GM12878 (cell line): ENCODE measurements around the gene TAGLN. TPM values are rescaled to one million over a fixed set of nuclear protein-coding genes. Genes with fewer than 3 reads are reported as not detected.

Experiments
- ATAC-seq: fragments of 200-7000 bp; cut with Tn5 transposase; 3 replicates; pipeline ENCODE4 v1.9.1; 2020; ENCODE audit warnings: mild to moderate bottlenecking, moderate library complexity
- BruUV-seq: library from RNA; stranded (reverse); fragments of 400-500 nt; replicated peaks from 2 replicates; lab custom pipeline; 2021; lab: Mats Ljungman, UMichigan
- CTCF ChIA-PET: fragments of 300-600 bp; sonication (Branson Sonifier 250); formaldehyde crosslinking; extraction: SDS; loops from one replicate; lab custom pipeline; 2021; ENCODE audit warnings: inconsistent platforms; lab: Yijun Ruan, JAX
- POLR2A ChIA-PET: fragments of 350-600 bp; formaldehyde crosslinking; extraction: SDS; loops from one replicate; lab custom pipeline; 2021; ENCODE audit warnings: inconsistent platforms; lab: Charles Lee
- RAD21 ChIA-PET: fragments of 300-600 bp; sonication (Branson Sonifier 250); formaldehyde crosslinking; loops from one replicate; lab custom pipeline; 2023; ENCODE audit warnings: antibody characterized with exemption; ENCODE audit not compliant: unreplicated experiment; lab: Charles Lee
- SMC1A ChIA-PET: fragments of 300-600 bp; sonication (Branson Sonifier 250); formaldehyde crosslinking; loops from one replicate; lab custom pipeline; 2023; ENCODE audit not compliant: unreplicated experiment, uncharacterized antibody; lab: Charles Lee
- DNase-seq: peaks from one replicate; pipeline ENCODE4 v3.0.0-alpha.2; 2011; ENCODE audit warnings: low read depth, low spot score
- FAIRE-seq: peaks from 3 replicates; lab custom pipeline; 2011; peaks lifted over from hg19 to GRCh38; lab: Jason Lieb, UNC
- H2AFZ ChIP-seq: 2 replicates; pipeline ENCODE4 v1.6.0; 2011; ENCODE audit warnings: low read depth, low read length, control low read depth; ENCODE audit not compliant: control insufficient read depth
- H3K27ac ChIP-seq: 2 replicates; pipeline ENCODE4 v1.5.1; 2011; ENCODE audit warnings: control low read depth; ENCODE audit not compliant: control insufficient read depth, insufficient read depth
- H3K27me3 ChIP-seq, 2 experiments: replicated peaks in 1 of 2; 2 replicates each; pipeline versions ENCODE4 v1.6.0 to v1.6.1; 2011; ENCODE audit warnings: low read length in 1 of 2; ENCODE audit not compliant: control insufficient read depth in 2 of 2, insufficient read depth in 2 of 2
- H3K36me3 ChIP-seq, 2 experiments: 2 replicates each; pipeline ENCODE4 v1.5.1; 2011; ENCODE audit warnings: low read length in 1 of 2; ENCODE audit not compliant: control insufficient read depth in 2 of 2, insufficient read depth in 2 of 2
- H3K4me1 ChIP-seq: 2 replicates; pipeline ENCODE4 v1.6.1; 2011; ENCODE audit warnings: mild to moderate bottlenecking, low read length, moderate library complexity, mixed read lengths; ENCODE audit not compliant: control insufficient read depth, insufficient read depth
- H3K4me2 ChIP-seq: 2 replicates; pipeline ENCODE4 v1.6.0; 2011; ENCODE audit warnings: control low read depth; ENCODE audit not compliant: control insufficient read depth, insufficient read depth
- H3K4me3 ChIP-seq: fragments of 200-600 bp; sonication (generic); 2 replicates; pipeline ENCODE4 v1.5.1; 2016
- H3K79me2 ChIP-seq: 2 replicates; pipeline ENCODE4 v1.6.0; 2011; ENCODE audit warnings: low read length; ENCODE audit not compliant: control insufficient read depth, insufficient read depth
- H3K9ac ChIP-seq: 2 replicates; pipeline ENCODE4 v1.8.0; 2011; ENCODE audit warnings: low read length, control low read depth, mixed read lengths; ENCODE audit not compliant: control insufficient read depth, insufficient read depth
- H3K9me3 ChIP-seq: replicated peaks from 3 replicates; pipeline ENCODE4 v1.5.1; 2011; ENCODE audit warnings: mild to moderate bottlenecking, low read length; ENCODE audit not compliant: control insufficient read depth, insufficient read depth
- H4K20me1 ChIP-seq: 2 replicates; pipeline ENCODE4 v1.6.0; 2011; ENCODE audit not compliant: control insufficient read depth, insufficient read depth
- BHLHE40 ChIP-seq, 2 experiments: fragments of 450-650 bp in 1 of 2; IDR thresholded peaks; 2 replicates each; pipeline ENCODE4 v1.6.1; 2011 to 2017; ENCODE audit warnings: low read depth in 2 of 2, borderline replicate concordance in 1 of 2, improper control_type of control experiment in 1 of 2, low read length in 1 of 2, mild to moderate bottlenecking in 1 of 2
- CBX5 ChIP-seq: sonication (generic); IDR thresholded peaks from 2 replicates; pipeline ENCODE4 v1.6.1; 2016; ENCODE audit warnings: low read depth, moderate library complexity, mild to moderate bottlenecking, inconsistent platforms
- IRF3 ChIP-seq: fragments of 450-650 bp; IDR thresholded peaks from 2 replicates; pipeline ENCODE4 v1.6.1; 2014; ENCODE audit warnings: mild to moderate bottlenecking
- MEF2B ChIP-seq: fragments of 450-650 bp; IDR thresholded peaks from 2 replicates; pipeline ENCODE4 v1.6.1; 2018; ENCODE audit warnings: mild to moderate bottlenecking, moderate library complexity; ENCODE audit not compliant: partially characterized antibody, poor library complexity, severe bottlenecking
- MYB ChIP-seq: fragments of 150-350 bp; IDR thresholded peaks from 2 replicates; pipeline ENCODE4 v1.6.1; 2014; ENCODE audit warnings: mild to moderate bottlenecking, low read depth, low read length, borderline replicate concordance
- MYC ChIP-seq: IDR thresholded peaks from 2 replicates; pipeline ENCODE4 v1.6.1; 2011; ENCODE audit warnings: mild to moderate bottlenecking, low read length, moderate library complexity, inconsistent platforms; ENCODE audit not compliant: insufficient read depth, insufficient replicate concordance, insufficient read length, severe bottlenecking
- RAD21 ChIP-seq: IDR thresholded peaks from 2 replicates; pipeline ENCODE4 v1.6.1; 2011; ENCODE audit warnings: mild to moderate bottlenecking, low read depth, low read length, moderate library complexity; ENCODE audit not compliant: insufficient read depth
- RFX5 ChIP-seq: IDR thresholded peaks from 2 replicates; pipeline ENCODE4 v1.6.1; 2011; ENCODE audit warnings: low read depth, low read length, improper control_type of control experiment
- SIN3A ChIP-seq: IDR thresholded peaks from 2 replicates; pipeline ENCODE4 v1.6.1; 2012; ENCODE audit warnings: low read depth, low read length, improper control_type of control experiment
- SUPT20H ChIP-seq: IDR thresholded peaks from 2 replicates; pipeline ENCODE4 v1.6.1; 2011; ENCODE audit warnings: low read depth, mild to moderate bottlenecking, low read length, moderate library complexity, borderline replicate concordance; ENCODE audit not compliant: control insufficient read depth
- WGBS: methylation state at CpG from one replicate; pipeline ENCODE4 v1.1.6; 2016; ENCODE audit warnings: low lambda C conversion rate; ENCODE audit not compliant: insufficient replicate concordance, insufficient coverage; ENCODE audit errors: missing lambda C conversion rate; 5-methylcytosine and 5-hydroxymethylcytosine counted together
- in situ Hi-C: fragments of 300-500 bp; cut with MboI; formaldehyde crosslinking; loops from 9 replicates; pipeline ENCODE4 v1.14.3; 2018; ENCODE audit warnings: mixed read lengths
- intact Hi-C: fragments of 100-400 bp; cut with micrococcal nuclease; formaldehyde crosslinking; loops from one replicate; pipeline ENCODE4 v1.14.2; 2022; ENCODE audit not compliant: unreplicated experiment
- polyA plus RNA-seq, 11 experiments: library from polyadenylated mRNA; depleted of rRNA in 4 of 11; unstranded in 6 of 11; stranded (reverse) in 5 of 11; fragments of >200 nt; fragmentation: Nextera tagmentation in 4 of 11; fragmentation: Illumina TruSeq in 1 of 11; extraction: Ambion mirVana in 4 of 11; extraction: Trizol in 1 of 11; gene quantifications; 1 replicate in 1 of 11; 2 replicates in 10 of 11; pipeline versions ENCODE4 v1.2.1 to v1.2.3, GENCODE V29; 2011 to 2016; ENCODE audit warnings: inconsistent platforms in 2 of 11, missing spikeins in 2 of 11, low read depth in 1 of 11
- total RNA-seq, 4 experiments: library from RNA; depleted of rRNA in 3 of 4; stranded (reverse); fragments of >200 nt in 3 of 4; fragmentation: Illumina TruSeq in 1 of 4; extraction: Trizol in 1 of 4; gene quantifications; 2 replicates each; pipeline versions ENCODE4 v1.2.1 to v1.2.3, GENCODE V29; 2013 to 2021

TAGLN gene
- total and polyA plus RNA-seq, 10 of the 15 experiments (the other 5 are each of a cell fraction or from before 2014, with no cell fraction given), result 0.26 to 4.6 (median 1.7) TPM

- Histone ChIP-seq H3K4me3 (no peak overlapping the region), H3K4me1 (peaks cover 9% of the 10 kb centered on the region), H3K27ac (no peak overlapping the region), H3K79me2 (peaks cover 17% of the 10 kb centered on the region), H3K9me3 (no peaks in the 10 kb centered on the region), H2AFZ (no peak overlapping the region), H3K4me2 (no peak overlapping the region), H3K9ac (no peak overlapping the region), H3K36me3 (peaks cover 36 to 38% of the 10 kb centered on the region in 2 experiments; a peak in 3 of 4 replicates), H4K20me1 (no peaks in the 10 kb centered on the region; the same call in 1 of the 2 replicates), H3K27me3 (no peaks in the 10 kb centered on the region)
- DNase-seq, result no peak
- SMC1A ChIA-PET, result interaction anchor here (0.7 to 12.2 kb wide), 7 partner anchors 9 to 493 kb away, joined by 3 to 187 read pairs (median 6); partner anchors contain the start of gene SIDT2
- FAIRE-seq, result no peak
- POLR2A ChIA-PET, result interaction anchor here (0.7 to 2.1 kb wide), 2 partner anchors 45 to 234 kb away, joined by 4 to 6 read pairs; no protein-coding TSS in a partner anchor
- intact Hi-C loops (loop anchor here (1.0 to 5.0 kb wide), 5 partner anchors 44 to 433 kb away; partner anchors contain the start of genes APOA1 and APOA5), in situ Hi-C loops (loop anchor here (5.0 kb wide), 1 partner anchor 348 kb away; no protein-coding TSS in a partner anchor)
- RAD21 ChIA-PET, result interaction anchor here (0.7 to 9.9 kb wide), 7 partner anchors 45 to 435 kb away, joined by 3 to 159 read pairs (median 6); partner anchors contain the start of genes APOA5, PAFAH1B2 and SIDT2
- no TSS peak for BruUV-seq
- CTCF ChIA-PET, result interaction anchor here (0.8 to 17.3 kb wide), 22 partner anchors 9 to 491 kb away, joined by 3 to 422 read pairs (median 8); partner anchors contain the start of genes APOA5 and SIDT2
- WGBS, result 93% methylated on average over 9 of the region's 9 CpGs
- no peak for ATAC-seq
- TF ChIP-seq SIN3A, result no peak
- TF ChIP-seq RAD21, result no peak
- TF ChIP-seq MEF2B, result no peak
- TF ChIP-seq CBX5, result no peak
- TF ChIP-seq SUPT20H, result no peak
- TF ChIP-seq MYB, result no peak
- no peak for TF ChIP-seq RFX5
- no peak for TF ChIP-seq MYC
- TF ChIP-seq IRF3, result no peak
- no peak for TF ChIP-seq BHLHE40 (IDR thresholded peaks at IDR 0.05; ENCODE audit: borderline replicate concordance in 1 of 2, low read depth in 2 of 2, low read length in 1 of 2)
Measured at GRCh38 chr11:117225553-117226170, 26.5 kb downstream of the TAGLN start.
